ENCODE measurements around the gene SCP2. TPM values are rescaled to one million over a fixed set of nuclear protein-coding genes. Genes with fewer than 3 reads are reported as not detected.

Gene SCP2
- total and polyA plus RNA-seq, 9 donors = 58.4 to 161 (median 105) TPM

- peak in 4 of 5 donors; percentile 11 to 25 (median 14) for DNase-seq
- peaks cover 8% of the 10 kb centered on the region for H3K4me1 ChIP-seq (ENCODE audit: insufficient read depth)
- H3K4me3 ChIP-seq = no peak overlapping the region
- TF ChIP-seq EP300 (IDR thresholded peaks at IDR 0.05) = no peak
- TF ChIP-seq POLR2A (IDR thresholded peaks at IDR 0.05) = no peak
- TF ChIP-seq, protein P1, sequence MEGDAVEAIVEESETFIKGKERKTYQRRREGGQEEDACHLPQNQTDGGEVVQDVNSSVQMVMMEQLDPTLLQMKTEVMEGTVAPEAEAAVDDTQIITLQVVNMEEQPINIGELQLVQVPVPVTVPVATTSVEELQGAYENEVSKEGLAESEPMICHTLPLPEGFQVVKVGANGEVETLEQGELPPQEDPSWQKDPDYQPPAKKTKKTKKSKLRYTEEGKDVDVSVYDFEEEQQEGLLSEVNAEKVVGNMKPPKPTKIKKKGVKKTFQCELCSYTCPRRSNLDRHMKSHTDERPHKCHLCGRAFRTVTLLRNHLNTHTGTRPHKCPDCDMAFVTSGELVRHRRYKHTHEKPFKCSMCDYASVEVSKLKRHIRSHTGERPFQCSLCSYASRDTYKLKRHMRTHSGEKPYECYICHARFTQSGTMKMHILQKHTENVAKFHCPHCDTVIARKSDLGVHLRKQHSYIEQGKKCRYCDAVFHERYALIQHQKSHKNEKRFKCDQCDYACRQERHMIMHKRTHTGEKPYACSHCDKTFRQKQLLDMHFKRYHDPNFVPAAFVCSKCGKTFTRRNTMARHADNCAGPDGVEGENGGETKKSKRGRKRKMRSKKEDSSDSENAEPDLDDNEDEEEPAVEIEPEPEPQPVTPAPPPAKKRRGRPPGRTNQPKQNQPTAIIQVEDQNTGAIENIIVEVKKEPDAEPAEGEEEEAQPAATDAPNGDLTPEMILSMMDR (IDR thresholded peaks at IDR 0.05) = no peak
- intact Hi-C loops (cut with DNase I) = loop anchor here in 1 of 4 donors (10.0 kb wide), 2 partner anchors 54 to 116 kb away; no protein-coding TSS in a partner anchor
- WGBS, 3 donors = 83 to 94% (median 93%) methylated on average over 5 to 7 of the region's 7 CpGs
- no peaks in the 10 kb centered on the region for H3K36me3 ChIP-seq
- H3K27me3 ChIP-seq = no peaks in the 10 kb centered on the region
- no peak overlapping the region for H3K27ac ChIP-seq
- no peaks in the 10 kb centered on the region for H3K9me3 ChIP-seq
Measured at GRCh38 chr1:53068314-53069099, 141.4 kb downstream of the SCP2 start.

DNA sequence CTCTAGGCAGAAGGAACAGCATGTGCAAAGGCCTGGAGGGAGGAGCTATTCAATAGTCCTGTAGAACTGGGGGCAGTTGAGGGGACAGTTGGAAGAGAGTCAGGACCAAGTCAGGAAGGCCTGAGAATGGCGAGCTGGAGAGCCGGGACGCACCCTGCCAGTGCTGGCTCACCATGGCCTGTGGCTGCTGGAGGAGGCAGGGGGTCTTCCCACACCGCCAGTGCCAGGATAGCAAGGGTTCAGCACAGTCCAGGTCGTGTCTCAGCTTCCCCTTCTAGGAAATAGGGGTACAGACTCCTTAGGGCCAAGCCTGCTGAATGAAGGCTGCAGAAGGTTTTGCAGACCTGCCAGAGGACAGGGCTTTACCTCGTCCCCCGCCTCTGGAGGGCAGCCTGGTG lies 142.2 kb downstream of the SCP2 start:
- no peak for TF ChIP-seq EP300 (IDR thresholded peaks at IDR 0.05)
- no peak for TF ChIP-seq POLR2A (IDR thresholded peaks at IDR 0.05)
- TF ChIP-seq, protein P1 (IDR thresholded peaks at IDR 0.05) = no peak
- Histone ChIP-seq H3K27me3 (no peaks in the 10 kb centered on the region), H3K4me1 (ENCODE audit: insufficient read depth) (peaks cover 6% of the 10 kb centered on the region), H3K27ac (no peak overlapping the region), H3K4me3 (no peak overlapping the region), H3K36me3 (no peaks in the 10 kb centered on the region), H3K9me3 (no peaks in the 10 kb centered on the region)
- WGBS, 3 donors = 90 to 99% (median 94%) methylated on average over 6 to 7 of the region's 7 CpGs
- DNase-seq = peak in 1 of 5 donors; percentile 25
- intact Hi-C loops (cut with DNase I) = loop anchor here in 1 of 4 donors (10.0 kb wide), 2 partner anchors 54 to 116 kb away; no protein-coding TSS in a partner anchor

DNA sequence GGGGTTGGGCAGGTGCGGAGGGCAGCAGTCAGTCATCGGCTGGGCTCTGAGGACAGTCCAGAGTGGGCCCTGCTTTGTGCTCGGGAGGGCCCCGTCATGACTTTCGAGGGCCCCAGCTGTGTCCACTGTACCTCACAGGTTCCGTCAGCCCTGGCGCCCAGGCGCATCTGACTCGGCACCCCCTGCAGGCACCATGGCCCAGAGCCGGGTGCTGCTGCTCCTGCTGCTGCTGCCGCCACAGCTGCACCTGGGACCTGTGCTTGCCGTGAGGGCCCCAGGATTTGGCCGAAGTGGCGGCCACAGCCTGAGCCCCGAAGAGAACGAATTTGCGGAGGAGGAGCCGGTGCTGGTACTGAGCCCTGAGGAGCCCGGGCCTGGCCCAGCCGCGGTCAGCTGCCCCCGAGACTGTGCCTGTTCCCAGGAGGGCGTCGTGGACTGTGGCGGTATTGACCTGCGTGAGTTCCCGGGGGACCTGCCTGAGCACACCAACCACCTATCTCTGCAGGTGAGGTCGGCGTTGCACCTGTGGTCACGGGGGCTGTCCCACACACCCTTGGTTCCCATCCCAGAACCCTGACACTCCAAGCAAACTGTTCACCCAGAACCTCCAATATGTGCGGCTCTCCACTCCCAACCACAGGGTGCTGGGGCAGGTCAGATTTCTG lies 142.7 kb downstream of the SCP2 start:
- 91 to 94% (median 93%) methylated on average over 21 to 31 of the region's 31 CpGs for WGBS, 3 donors
- peak in 4 of 5 donors; percentile 15 to 38 (median 25) for DNase-seq
- Histone ChIP-seq H3K4me1 (ENCODE audit: insufficient read depth) (peaks cover 10% of the 10 kb centered on the region), H3K9me3 (no peaks in the 10 kb centered on the region), H3K27me3 (no peaks in the 10 kb centered on the region), H3K27ac (no peak overlapping the region), H3K36me3 (no peaks in the 10 kb centered on the region), H3K4me3 (no peak overlapping the region)
- intact Hi-C loops (cut with DNase I) = loop anchor here in 2 of 4 donors (10.0 kb wide), 3 partner anchors 55 to 115 kb away; no protein-coding TSS in a partner anchor
- TF ChIP-seq POLR2A (IDR thresholded peaks at IDR 0.05) (no peak), EP300 (IDR thresholded peaks at IDR 0.05) (no peak)
- TF ChIP-seq, protein P1 (IDR thresholded peaks at IDR 0.05) = no peak

GRCh38 chr1:53070621-53071020 lies 143.5 kb downstream of the SCP2 start:
- intact Hi-C loops (cut with DNase I) = loop anchor here in 1 of 4 donors (10.0 kb wide), 1 partner anchor 104 kb away; no protein-coding TSS in a partner anchor
- 94 to 97% (median 97%) methylated on average over 12 of the region's 12 CpGs for WGBS, 3 donors
- H3K27me3 ChIP-seq = no peaks in the 10 kb centered on the region
- H3K4me3 ChIP-seq = no peak overlapping the region
- peaks cover 10% of the 10 kb centered on the region for H3K4me1 ChIP-seq (ENCODE audit: insufficient read depth)
- peak in 4 of 5 donors; percentile 11 to 33 (median 16) for DNase-seq
- TF ChIP-seq EP300 (IDR thresholded peaks at IDR 0.05) (no peak), POLR2A (IDR thresholded peaks at IDR 0.05) (no peak)
- TF ChIP-seq, protein P1 (IDR thresholded peaks at IDR 0.05) = no peak
- no peaks in the 10 kb centered on the region for H3K9me3 ChIP-seq
- H3K36me3 ChIP-seq = no peaks in the 10 kb centered on the region
- no peak overlapping the region for H3K27ac ChIP-seq
